ENCODE data around the gene GUSB. TPM values are rescaled to one million over a fixed set of nuclear protein-coding genes. Genes with fewer than 3 reads are reported as not detected.

The GUSB gene
- total and polyA plus RNA-seq, 2 of the 4 experiments (the other 2 are of a cell fraction): 12.9 to 47.7 TPM

DNA sequence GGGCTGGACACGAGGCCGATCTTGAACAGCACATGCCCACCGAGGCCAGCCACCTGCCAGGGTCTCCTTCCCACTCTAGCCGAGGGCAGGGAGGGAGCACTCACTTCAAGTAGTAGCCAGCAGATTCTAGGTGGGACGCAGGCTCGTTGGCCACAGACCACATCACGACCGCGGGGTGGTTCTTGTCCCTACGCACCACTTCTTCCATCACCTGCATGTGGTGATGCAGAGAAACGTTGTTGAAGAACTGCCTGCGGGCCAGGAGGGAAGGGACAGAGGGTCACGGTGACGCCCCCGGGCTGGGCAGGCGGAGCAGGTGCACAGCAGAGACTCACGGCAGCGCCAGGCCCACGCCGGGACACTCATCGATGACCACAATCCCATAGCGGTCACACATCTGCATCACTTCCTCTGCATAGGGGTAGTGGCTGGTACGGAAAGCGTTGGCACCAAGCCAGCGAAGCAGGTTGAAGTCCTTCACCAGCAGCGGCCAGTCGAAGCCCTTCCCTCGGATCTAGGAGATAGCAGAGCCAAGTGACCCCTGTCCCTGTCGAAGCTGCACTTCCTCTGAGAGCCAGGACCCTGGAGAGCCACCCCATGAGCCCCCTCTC lies 7.7 kb downstream of the GUSB start:
- H4K91ac ChIP-seq (ENCODE audit: insufficient read depth, low read depth, low read length): no peak overlapping the region
- H2BK15ac ChIP-seq (ENCODE audit: low read depth, low read length): no peak overlapping the region
- H3K56ac ChIP-seq (ENCODE audit: extremely low read depth, insufficient read depth, low read length): no peak overlapping the region
- H3K4me2 ChIP-seq (ENCODE audit: low read depth, low read length): no peak overlapping the region
- no peaks in the 10 kb centered on the region for H4K20me1 ChIP-seq (ENCODE audit: insufficient read depth, low read length)
- H3K9me3 ChIP-seq (ENCODE audit: control insufficient read depth, insufficient read depth, low read length): no peaks in the 10 kb centered on the region
- no peaks in the 10 kb centered on the region for H3K4me1 ChIP-seq (ENCODE audit: control insufficient read depth, insufficient read depth, low read length)
- no peak overlapping the region for H2BK120ac ChIP-seq (ENCODE audit: low read depth, low read length)
- no peak overlapping the region for H2AK5ac ChIP-seq (ENCODE audit: low read depth, low read length)
- peaks cover 45% of the 10 kb centered on the region for H3K36me3 ChIP-seq (ENCODE audit: control insufficient read depth, insufficient read depth, low read length)
- ChIA-PET POLR2A (ENCODE audit: unreplicated experiment) (no interaction called here), CTCF (no interaction called here)
- H2AFZ ChIP-seq (replicated peaks; ENCODE audit: low read length, poor library complexity): no peak overlapping the region
- peaks cover 3% of the 10 kb centered on the region for H3K9me1 ChIP-seq (ENCODE audit: insufficient read depth, low read length)
- H4K8ac ChIP-seq (ENCODE audit: low read depth in 2 of 2, low read length in 2 of 2): no peak overlapping the region
- no peak overlapping the region for H3K23ac ChIP-seq (ENCODE audit: low read depth, low read length)
- no peak overlapping the region for H3K4ac ChIP-seq (ENCODE audit: low read depth, low read length)
- H2BK20ac ChIP-seq (ENCODE audit: low read depth, low read length): no peak overlapping the region
- DNase-seq (no peak), ATAC-seq (ENCODE audit: low read depth) (no peak)
- intact Hi-C loops (cut with micrococcal nuclease): no loop called here
- BruUV-seq (replicated peaks): no TSS peak
- no peak overlapping the region for H2BK5ac ChIP-seq (ENCODE audit: low read depth, low read length, poor library complexity, severe bottlenecking)
- no peak overlapping the region for H3K9ac ChIP-seq (ENCODE audit: low read depth, low read length)
- TF ChIP-seq, protein P1, sequence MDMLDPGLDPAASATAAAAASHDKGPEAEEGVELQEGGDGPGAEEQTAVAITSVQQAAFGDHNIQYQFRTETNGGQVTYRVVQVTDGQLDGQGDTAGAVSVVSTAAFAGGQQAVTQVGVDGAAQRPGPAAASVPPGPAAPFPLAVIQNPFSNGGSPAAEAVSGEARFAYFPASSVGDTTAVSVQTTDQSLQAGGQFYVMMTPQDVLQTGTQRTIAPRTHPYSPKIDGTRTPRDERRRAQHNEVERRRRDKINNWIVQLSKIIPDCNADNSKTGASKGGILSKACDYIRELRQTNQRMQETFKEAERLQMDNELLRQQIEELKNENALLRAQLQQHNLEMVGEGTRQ (IDR thresholded peaks at IDR 0.05; ENCODE audit: low read depth, low read length): no peak
- TF ChIP-seq RAD21 (IDR thresholded peaks at IDR 0.05; ENCODE audit: low read length): no peak
- TF ChIP-seq CHD1 (IDR thresholded peaks at IDR 0.05; ENCODE audit: low read depth, low read length): no peak
- no peak for TF ChIP-seq CEBPB (IDR thresholded peaks at IDR 0.05; ENCODE audit: low read depth, low read length)
- TF ChIP-seq NFE2L2 (IDR thresholded peaks at IDR 0.05; ENCODE audit: low read depth, low read length): no peak
- TF ChIP-seq BHLHE40 (IDR thresholded peaks at IDR 0.05; ENCODE audit: low read depth, low read length): no peak
- TF ChIP-seq MAFK (IDR thresholded peaks at IDR 0.05; ENCODE audit: low read depth, low read length): no peak
- no peak for TF ChIP-seq CTCF (conservative IDR thresholded peaks at IDR 0.05; ENCODE audit: low read depth, low read length)
- TF ChIP-seq SMC3 (IDR thresholded peaks at IDR 0.05; ENCODE audit: low read depth, low read length): no peak
- TF ChIP-seq POLR2A (IDR thresholded peaks at IDR 0.05; ENCODE audit: low read depth, low read length): no peak
- TF ChIP-seq MXI1 (IDR thresholded peaks at IDR 0.05; ENCODE audit: borderline replicate concordance, low read depth, low read length): no peak
- H3K27ac ChIP-seq (ENCODE audit: insufficient read depth, low read length): no peak overlapping the region
- H3K14ac ChIP-seq (replicated peaks; ENCODE audit: low read depth, low read length): no peak overlapping the region
- no peak overlapping the region for H2AK9ac ChIP-seq (replicated peaks; ENCODE audit: low read depth, low read length, poor library complexity)
- peaks cover 5 to 14% of the 10 kb centered on the region in 2 experiments; a peak in 3 of 4 replicates for H3K79me1 ChIP-seq (ENCODE audit: low read depth in 1 of 2, low read length in 2 of 2)
- no peak overlapping the region for H3K4me3 ChIP-seq (ENCODE audit: insufficient read depth, low read depth, low read length)
- 93% methylated on average over 8 of the region's 29 CpGs; no CpG with 5 or more reads in 1 of the 2 experiments for WGBS, 2 experiments (ENCODE audit: extremely low coverage in 2 of 2, insufficient read length in 1 of 2)
- no peak overlapping the region for H3K18ac ChIP-seq (ENCODE audit: low read depth, low read length)
- H3K27me3 ChIP-seq (ENCODE audit: control insufficient read depth, insufficient read depth, low read length): no peaks in the 10 kb centered on the region
- H4K5ac ChIP-seq (ENCODE audit: low read depth, low read length): no peak overlapping the region
- in situ Hi-C loops (cut with MboI; ENCODE audit: low sequenced_read_pairs): loop anchor here (25.0 kb wide), 1 partner anchor 237 kb away; no protein-coding TSS in a partner anchor
- dilution Hi-C loops (cut with HindIII; ENCODE audit: low sequenced_read_pairs, unreplicated experiment): no loop called here

All from IMR-90 (cell line).